ENCODE results near the gene CEP192. TPM values are rescaled to one million over a fixed set of nuclear protein-coding genes. Genes with fewer than 3 reads are reported as not detected.

The CEP192 gene
- total and polyA plus RNA-seq, 12 donors: 4.9 to 35.6 (median 30.4) TPM

DNA sequence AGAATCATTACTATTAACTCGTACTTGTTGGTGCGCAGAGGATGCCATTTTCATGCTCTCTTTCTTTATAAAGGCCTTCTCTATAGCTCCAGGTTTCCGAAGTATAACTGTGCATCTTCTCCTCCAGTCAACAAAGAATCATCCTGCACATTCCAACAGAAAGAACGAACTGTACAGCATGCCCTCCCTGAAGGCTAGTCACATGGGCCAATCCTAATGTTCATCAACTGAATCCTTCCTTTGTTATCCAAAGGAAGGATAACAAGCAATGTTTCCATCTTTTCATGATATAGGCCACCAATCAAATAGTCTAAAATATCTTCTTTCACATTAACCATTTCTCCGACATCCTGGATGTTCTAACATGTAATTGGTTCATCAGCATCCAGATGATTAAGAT, 160.5 kb downstream of the CEP192 start:
- Histone ChIP-seq H3K9me3 (peaks cover 0 to 19% (median 4%) of the 10 kb centered on the region in 11 donors), H3K4me1 (peaks cover 0 to 3% (median 0%) of the 10 kb centered on the region in 9 donors), H3K4me3 (no peak overlapping the region), H3K36me3 (no peaks in the 10 kb centered on the region), H3K27ac (no peak overlapping the region), H3K27me3 (no peaks in the 10 kb centered on the region)
- DNase-seq (no peak), ATAC-seq (no peak)
- TF ChIP-seq, protein P1, sequence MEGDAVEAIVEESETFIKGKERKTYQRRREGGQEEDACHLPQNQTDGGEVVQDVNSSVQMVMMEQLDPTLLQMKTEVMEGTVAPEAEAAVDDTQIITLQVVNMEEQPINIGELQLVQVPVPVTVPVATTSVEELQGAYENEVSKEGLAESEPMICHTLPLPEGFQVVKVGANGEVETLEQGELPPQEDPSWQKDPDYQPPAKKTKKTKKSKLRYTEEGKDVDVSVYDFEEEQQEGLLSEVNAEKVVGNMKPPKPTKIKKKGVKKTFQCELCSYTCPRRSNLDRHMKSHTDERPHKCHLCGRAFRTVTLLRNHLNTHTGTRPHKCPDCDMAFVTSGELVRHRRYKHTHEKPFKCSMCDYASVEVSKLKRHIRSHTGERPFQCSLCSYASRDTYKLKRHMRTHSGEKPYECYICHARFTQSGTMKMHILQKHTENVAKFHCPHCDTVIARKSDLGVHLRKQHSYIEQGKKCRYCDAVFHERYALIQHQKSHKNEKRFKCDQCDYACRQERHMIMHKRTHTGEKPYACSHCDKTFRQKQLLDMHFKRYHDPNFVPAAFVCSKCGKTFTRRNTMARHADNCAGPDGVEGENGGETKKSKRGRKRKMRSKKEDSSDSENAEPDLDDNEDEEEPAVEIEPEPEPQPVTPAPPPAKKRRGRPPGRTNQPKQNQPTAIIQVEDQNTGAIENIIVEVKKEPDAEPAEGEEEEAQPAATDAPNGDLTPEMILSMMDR (IDR thresholded peaks at IDR 0.05): no peak
- 85 to 86% methylated on average over 5 of the region's 5 CpGs for WGBS, 2 donors
- intact Hi-C loops (cut with DNase I): loop anchor here in 2 of 10 donors (10.0 kb wide), 2 partner anchors 87 to 157 kb away; partner anchors contain the start of gene CEP192 (in 1 of the 2)

DNA sequence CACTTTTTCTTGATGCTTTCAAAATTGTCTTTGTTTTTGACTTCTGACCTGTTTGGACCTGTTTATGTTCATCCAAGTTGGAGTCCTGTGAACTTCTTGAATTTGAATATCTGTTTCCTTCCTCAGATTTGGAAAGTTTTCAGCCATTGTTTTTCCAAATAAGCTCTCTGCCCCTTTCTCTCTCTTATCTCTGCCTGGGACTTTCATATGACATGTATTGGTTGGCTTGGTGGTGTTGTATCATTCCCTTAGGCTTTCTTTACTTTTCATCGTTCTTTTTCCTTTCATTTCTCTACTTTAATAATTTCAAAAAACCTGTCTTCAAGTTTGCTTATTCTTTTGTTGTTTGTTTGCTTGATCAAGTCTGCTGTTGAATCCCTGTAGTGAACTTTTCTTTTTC, 167.3 kb downstream of the CEP192 start:
- intact Hi-C loops (cut with DNase I): loop anchor here in 4 of 10 donors (1.0 to 10.0 kb wide), 6 partner anchors 41 to 164 kb away; partner anchors contain the start of gene CEP192 (in 1 of the 4)
- no peak for ATAC-seq

DNA sequence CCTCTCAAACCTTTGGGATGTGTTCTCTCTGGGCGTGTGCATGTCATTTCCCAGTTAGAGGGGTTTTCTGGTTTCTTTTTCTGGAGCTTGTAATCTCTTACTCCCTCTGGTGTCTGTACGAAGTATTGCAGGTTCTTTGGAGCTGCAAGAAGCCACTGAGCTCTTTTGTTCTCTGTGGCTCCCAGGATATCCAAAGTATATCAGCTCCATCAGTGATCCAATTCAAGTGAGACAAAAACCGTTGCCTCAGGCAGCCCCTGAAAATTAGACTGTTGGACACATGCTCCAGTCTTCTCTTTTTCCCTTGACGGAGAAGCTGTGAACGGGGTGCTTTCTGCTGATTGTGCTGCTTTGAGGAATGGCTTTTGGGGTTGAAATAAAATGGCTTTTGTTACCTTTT, 168.4 kb downstream of the CEP192 start:
- Histone ChIP-seq H3K9me3 (peaks cover 0 to 43% (median 13%) of the 10 kb centered on the region in 11 donors), H3K4me1 (peaks cover 0 to 2% (median 0%) of the 10 kb centered on the region in 9 donors), H3K27ac (no peak overlapping the region), H3K27me3 (peaks cover 0 to 5% (median 0%) of the 10 kb centered on the region in 7 donors), H3K4me3 (no peak overlapping the region), H3K36me3 (no peaks in the 10 kb centered on the region)
- WGBS, 2 donors: 37 to 48% methylated on average over 5 of the region's 5 CpGs
- DNase-seq (peak in 1 of 2 donors; percentile 52), ATAC-seq (peak in 3 of 8 donors; percentile 33 to 39 (median 37))
- TF ChIP-seq, protein P1 (IDR thresholded peaks at IDR 0.05): peak; percentile 78 to 85 (median 84)
- intact Hi-C loops (cut with DNase I): loop anchor here in 4 of 10 donors (5.0 to 10.0 kb wide), 5 partner anchors 42 to 165 kb away; partner anchors contain the start of gene CEP192 (in 1 of the 4)

More for the DNA sequence above, 167.3 kb downstream of the CEP192 start:
- WGBS, 2 donors: 89 to 100% methylated on average over 1 of the region's 1 CpG
- Histone ChIP-seq H3K9me3 (peaks cover 0 to 43% (median 13%) of the 10 kb centered on the region in 11 donors), H3K4me1 (peaks cover 0 to 2% (median 0%) of the 10 kb centered on the region in 9 donors), H3K27ac (no peak overlapping the region), H3K4me3 (no peak overlapping the region), H3K36me3 (no peaks in the 10 kb centered on the region), H3K27me3 (peaks cover 0 to 5% (median 0%) of the 10 kb centered on the region in 7 donors)
- DNase-seq: no peak
- TF ChIP-seq, protein P1 (IDR thresholded peaks at IDR 0.05): no peak

DNA sequence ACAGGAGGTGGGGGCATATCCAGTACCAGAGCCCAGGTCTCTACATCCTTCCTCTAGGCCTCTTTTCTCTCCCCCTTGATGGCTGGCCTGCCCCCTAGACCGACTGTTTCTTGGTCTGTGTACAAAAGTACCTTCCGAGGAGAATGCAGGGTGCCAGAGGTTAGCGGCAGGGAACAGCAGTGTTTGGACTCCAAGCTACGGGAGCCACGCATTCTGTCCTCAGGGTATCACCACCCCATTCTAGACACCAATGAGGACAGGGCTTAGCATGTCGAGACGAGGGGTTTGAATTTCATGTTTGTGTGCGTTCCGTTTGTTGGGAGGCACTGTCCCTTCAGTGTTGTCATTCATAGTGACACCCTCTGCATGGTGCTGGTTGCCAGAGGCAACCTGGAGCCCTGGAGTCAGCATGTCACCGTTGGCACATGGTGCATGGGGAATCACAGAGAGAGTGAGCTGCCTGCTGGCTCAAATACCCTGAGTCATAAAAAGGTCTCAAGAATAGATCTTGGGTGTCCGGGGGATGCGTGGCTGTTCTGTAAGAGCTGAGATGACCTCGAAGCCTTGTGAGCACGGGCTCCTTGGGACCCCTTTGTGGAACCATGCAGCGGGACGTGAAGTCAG, 170.2 kb downstream of the CEP192 start:
- Histone ChIP-seq H3K4me3 (no peak overlapping the region), H3K9me3 (peaks cover 0 to 28% (median 9%) of the 10 kb centered on the region in 11 donors), H3K27me3 (peaks cover 0 to 5% (median 0%) of the 10 kb centered on the region in 7 donors), H3K27ac (no peak overlapping the region), H3K36me3 (no peaks in the 10 kb centered on the region), H3K4me1 (peaks cover 0 to 2% (median 0%) of the 10 kb centered on the region in 9 donors)
- intact Hi-C loops (cut with DNase I): loop anchor here in 2 of 10 donors (5.0 kb wide), 2 partner anchors 154 to 159 kb away; no protein-coding TSS in a partner anchor
- DNase-seq (no peak), ATAC-seq (peak in 1 of 8 donors; percentile 10)
- 90 to 93% methylated on average over 16 of the region's 16 CpGs for WGBS, 2 donors
- TF ChIP-seq, protein P1 (IDR thresholded peaks at IDR 0.05): no peak

All from heart right ventricle (tissue), 16 donors.